ENCODE measurements around the gene SLC24A4.

The SLC24A4 gene

GRCh38 chr14:92440345-92441003 is 117.5 kb downstream of the SLC24A4 start:
- no peak for DNase-seq

GRCh38 chr14:92441751-92442504 is 119.0 kb downstream of the SLC24A4 start:
- no peak for DNase-seq

GRCh38 chr14:92443167-92443566 is 120.2 kb downstream of the SLC24A4 start:
- DNase-seq: no peak

- no peak for DNase-seq
Observed at GRCh38 chr14:92443741-92444140, 120.8 kb downstream of the SLC24A4 start.

GRCh38 chr14:92446771-92447170 is 123.8 kb downstream of the SLC24A4 start:
- no peak for DNase-seq

- peak in 1 of 2 experiments; percentile 37 for DNase-seq
Observed at GRCh38 chr14:92447416-92448197, 124.6 kb downstream of the SLC24A4 start.

GRCh38 chr14:92448786-92449185 is 125.8 kb downstream of the SLC24A4 start:
- DNase-seq: no peak

GRCh38 chr14:92449404-92450181 is 126.6 kb downstream of the SLC24A4 start:
- DNase-seq: no peak

- no peak for DNase-seq
Observed at GRCh38 chr14:92450351-92451070, 127.5 kb downstream of the SLC24A4 start.

GRCh38 chr14:92451245-92451644 is 128.3 kb downstream of the SLC24A4 start:
- no peak for DNase-seq

GRCh38 chr14:92451755-92452154 is 128.8 kb downstream of the SLC24A4 start:
- DNase-seq: no peak

GRCh38 chr14:92452471-92452870 is 129.5 kb downstream of the SLC24A4 start:
- no peak for DNase-seq

GRCh38 chr14:92453691-92454090 is 130.7 kb downstream of the SLC24A4 start:
- no peak for DNase-seq

- DNase-seq: no peak
Observed at GRCh38 chr14:92455231-92455630, 132.3 kb downstream of the SLC24A4 start.

GRCh38 chr14:92456215-92457015 is 133.4 kb downstream of the SLC24A4 start:
- peak; percentile 49 to 84 for DNase-seq

- DNase-seq: no peak
Observed at GRCh38 chr14:92457016-92457565, 134.1 kb downstream of the SLC24A4 start.

- DNase-seq: no peak
Observed at GRCh38 chr14:92458136-92459029, 135.4 kb downstream of the SLC24A4 start.

- DNase-seq: no peak
Observed at GRCh38 chr14:92459030-92459949, 136.3 kb downstream of the SLC24A4 start.

- DNase-seq: no peak
Observed at GRCh38 chr14:92459950-92460421, 137.0 kb downstream of the SLC24A4 start.

Data from NCI-H524 (cell line).